OCI-LY3 (cell line): ENCODE data around the gene BSPRY.

Experiments used
- H2AFZ ChIP-seq: fragments of 200-600, 300-600 bp; shearing (Covaris generic); 2 replicates; pipeline ENCODE4 v1.6.0; 2014; ENCODE audit warnings: antibody characterized with exemption, low read depth, low read length
- H3K27ac ChIP-seq: fragments of 200-600, 300-600 bp; sonication (generic); 2 replicates; pipeline ENCODE4 v1.5.1; 2014; ENCODE audit warnings: mild to moderate bottlenecking, low read length, moderate library complexity, mixed read lengths
- H3K27me3 ChIP-seq: fragments of 200-600, 300-600 bp; sonication (generic); 2 replicates; pipeline ENCODE4 v1.6.1; 2014; ENCODE audit warnings: low read depth, low read length, mixed read lengths
- H3K36me3 ChIP-seq: fragments of 200-600, 300-600 bp; sonication (generic); replicated peaks from 2 replicates; pipeline ENCODE3; 2014; ENCODE audit warnings: low read depth, low read length, mixed read lengths
- H3K4me1 ChIP-seq: fragments of 300-600, 200-600 bp; sonication (generic); 2 replicates; pipeline ENCODE4 v1.6.1; 2014; ENCODE audit warnings: low read length, mixed read lengths
- H3K4me2 ChIP-seq: fragments of 200-600, 300-600 bp; sonication (generic); 2 replicates; pipeline ENCODE4 v1.6.1; 2014; ENCODE audit warnings: low read length, mixed read lengths
- H3K4me3 ChIP-seq: fragments of 300-600, 200-600 bp; sonication (generic); 2 replicates; pipeline ENCODE4 v1.5.1; 2014; ENCODE audit warnings: antibody characterized with exemption, mild to moderate bottlenecking, low read length, moderate library complexity
- H3K79me2 ChIP-seq: fragments of 300-600, 200-600 bp; shearing (Covaris generic); 2 replicates; pipeline ENCODE4 v1.6.1; 2014; ENCODE audit warnings: mild to moderate bottlenecking, low read length, mixed read lengths
- H3K9ac ChIP-seq: fragments of 300-600, 200-600 bp; shearing (Covaris generic); 2 replicates; pipeline ENCODE4 v1.6.0; 2014; ENCODE audit warnings: mild to moderate bottlenecking, low read length, moderate library complexity
- H3K9me3 ChIP-seq: fragments of 200-600, 300-600 bp; shearing (Covaris generic); 2 replicates; pipeline ENCODE4 v1.6.1; 2014; ENCODE audit warnings: low read length, mixed read lengths; ENCODE audit not compliant: insufficient read depth
- H4K20me1 ChIP-seq: fragments of 200-600, 300-600 bp; sonication (generic); 2 replicates; pipeline ENCODE4 v1.6.1; 2016; ENCODE audit warnings: low read length, mixed read lengths; ENCODE audit not compliant: insufficient read depth
- EZH2phosphoT487 ChIP-seq: fragments of 200-600 bp; shearing (Covaris generic); IDR thresholded peaks from 2 replicates; pipeline ENCODE4 v1.6.1; 2018; ENCODE audit warnings: antibody characterized with exemption, mixed run types, low read depth
- TF ChIP-seq, protein P1 (sequence below): fragments of 200-600, 300-600 bp; sonication (generic); IDR thresholded peaks from 2 replicates; pipeline ENCODE4 v1.5.1; 2014; ENCODE audit warnings: antibody characterized with exemption, low read length, low read depth

The BSPRY gene

GRCh38 chr9:113317777-113318176, 31.6 kb upstream of the BSPRY start:
- H3K4me2 ChIP-seq, result no peak overlapping the region
- peaks cover 11% of the 10 kb centered on the region for H3K27me3 ChIP-seq
- H3K9ac ChIP-seq, result no peak overlapping the region
- no peaks in the 10 kb centered on the region for H3K79me2 ChIP-seq
- H3K4me1 ChIP-seq, result no peaks in the 10 kb centered on the region
- H4K20me1 ChIP-seq, result no peaks in the 10 kb centered on the region
- no peak overlapping the region for H3K27ac ChIP-seq
- H3K4me3 ChIP-seq, result no peak overlapping the region
- H3K9me3 ChIP-seq, result no peaks in the 10 kb centered on the region
- no peak overlapping the region for H2AFZ ChIP-seq
- no peaks in the 10 kb centered on the region for H3K36me3 ChIP-seq
- TF ChIP-seq EZH2phosphoT487, result no peak
- TF ChIP-seq, protein P1, sequence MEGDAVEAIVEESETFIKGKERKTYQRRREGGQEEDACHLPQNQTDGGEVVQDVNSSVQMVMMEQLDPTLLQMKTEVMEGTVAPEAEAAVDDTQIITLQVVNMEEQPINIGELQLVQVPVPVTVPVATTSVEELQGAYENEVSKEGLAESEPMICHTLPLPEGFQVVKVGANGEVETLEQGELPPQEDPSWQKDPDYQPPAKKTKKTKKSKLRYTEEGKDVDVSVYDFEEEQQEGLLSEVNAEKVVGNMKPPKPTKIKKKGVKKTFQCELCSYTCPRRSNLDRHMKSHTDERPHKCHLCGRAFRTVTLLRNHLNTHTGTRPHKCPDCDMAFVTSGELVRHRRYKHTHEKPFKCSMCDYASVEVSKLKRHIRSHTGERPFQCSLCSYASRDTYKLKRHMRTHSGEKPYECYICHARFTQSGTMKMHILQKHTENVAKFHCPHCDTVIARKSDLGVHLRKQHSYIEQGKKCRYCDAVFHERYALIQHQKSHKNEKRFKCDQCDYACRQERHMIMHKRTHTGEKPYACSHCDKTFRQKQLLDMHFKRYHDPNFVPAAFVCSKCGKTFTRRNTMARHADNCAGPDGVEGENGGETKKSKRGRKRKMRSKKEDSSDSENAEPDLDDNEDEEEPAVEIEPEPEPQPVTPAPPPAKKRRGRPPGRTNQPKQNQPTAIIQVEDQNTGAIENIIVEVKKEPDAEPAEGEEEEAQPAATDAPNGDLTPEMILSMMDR, result no peak

DNA sequence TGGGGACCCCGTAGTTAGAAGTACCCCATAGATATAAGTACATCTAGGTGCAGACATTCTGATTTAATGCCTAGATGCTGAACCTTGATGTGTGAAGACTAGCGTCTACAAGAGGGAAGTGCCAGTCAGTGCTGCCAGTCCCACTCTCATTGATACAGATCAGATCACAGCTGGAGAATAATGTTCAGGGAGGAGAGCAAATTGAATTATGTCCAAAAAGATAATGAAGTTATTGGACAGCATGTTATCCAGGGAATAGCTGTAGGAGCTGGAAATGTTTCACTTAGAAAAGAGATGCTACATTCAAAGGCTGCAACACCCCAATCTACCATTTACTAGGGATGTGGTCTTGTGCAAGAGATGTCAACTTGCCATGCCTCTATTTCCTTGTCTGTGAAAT, 30.3 kb upstream of the BSPRY start:
- Histone ChIP-seq H3K4me1 (no peaks in the 10 kb centered on the region), H3K27ac (no peak overlapping the region), H3K4me2 (no peak overlapping the region), H3K27me3 (peaks cover 11% of the 10 kb centered on the region), H2AFZ (no peak overlapping the region), H3K9ac (no peak overlapping the region), H3K79me2 (no peaks in the 10 kb centered on the region), H4K20me1 (no peaks in the 10 kb centered on the region), H3K4me3 (no peak overlapping the region), H3K36me3 (no peaks in the 10 kb centered on the region), H3K9me3 (no peaks in the 10 kb centered on the region)
- TF ChIP-seq, protein P1, result no peak
- no peak for TF ChIP-seq EZH2phosphoT487

DNA sequence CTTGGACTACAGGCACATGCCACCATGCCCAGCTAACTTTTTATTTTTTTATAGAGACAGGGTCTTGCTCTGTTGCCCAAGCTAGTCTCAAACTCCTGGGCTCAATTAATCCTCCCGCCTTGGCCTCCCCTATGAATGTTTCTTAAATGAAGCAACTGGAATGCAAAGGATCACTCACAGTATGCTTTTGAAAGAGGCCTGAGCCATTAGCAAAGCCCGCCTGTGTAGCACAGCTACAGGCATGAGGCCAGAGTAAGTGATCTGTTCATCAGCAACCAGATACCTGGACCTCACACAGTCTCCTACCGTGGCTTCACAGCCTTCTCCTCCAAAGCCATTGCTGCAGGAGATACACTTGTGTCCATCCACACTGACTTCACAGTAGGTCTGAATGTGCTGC, 29.3 kb upstream of the BSPRY start:
- H3K27ac ChIP-seq, result no peak overlapping the region
- no peak for TF ChIP-seq EZH2phosphoT487
- TF ChIP-seq, protein P1, result no peak

DNA sequence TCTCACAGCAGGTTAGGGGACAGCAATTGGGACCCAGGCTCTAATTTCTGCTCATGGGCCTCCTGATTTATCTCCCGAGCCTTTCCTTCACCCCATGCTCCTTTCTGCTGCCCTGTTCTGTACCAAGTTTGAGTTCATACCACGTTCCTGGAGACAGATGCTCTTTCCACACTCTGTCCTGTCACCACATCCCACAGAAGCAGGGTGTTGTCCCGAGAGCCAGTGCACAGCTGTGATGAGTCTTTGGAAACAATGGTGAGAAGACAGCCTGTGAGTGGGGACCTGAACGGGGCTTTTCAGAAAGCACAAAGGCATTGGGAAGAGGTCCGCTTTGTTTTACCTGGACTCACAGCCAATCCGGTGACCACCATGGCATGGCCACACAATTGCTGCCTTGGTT, 26.7 kb upstream of the BSPRY start:
- no peaks in the 10 kb centered on the region for H3K36me3 ChIP-seq
- TF ChIP-seq, protein P1, result no peak
- TF ChIP-seq EZH2phosphoT487, result no peak
- H4K20me1 ChIP-seq, result no peaks in the 10 kb centered on the region
- no peak overlapping the region for H3K4me2 ChIP-seq
- peaks cover 4% of the 10 kb centered on the region for H3K27me3 ChIP-seq
- no peak overlapping the region for H3K27ac ChIP-seq
- H2AFZ ChIP-seq, result no peak overlapping the region
- no peaks in the 10 kb centered on the region for H3K9me3 ChIP-seq
- H3K79me2 ChIP-seq, result no peaks in the 10 kb centered on the region
- H3K4me3 ChIP-seq, result no peak overlapping the region
- no peak overlapping the region for H3K9ac ChIP-seq
- no peaks in the 10 kb centered on the region for H3K4me1 ChIP-seq

More for the DNA sequence above, 29.3 kb upstream of the BSPRY start:
- no peak overlapping the region for H2AFZ ChIP-seq
- no peaks in the 10 kb centered on the region for H4K20me1 ChIP-seq
- H3K27me3 ChIP-seq, result peaks cover 8% of the 10 kb centered on the region
- no peaks in the 10 kb centered on the region for H3K36me3 ChIP-seq
- H3K4me1 ChIP-seq, result no peaks in the 10 kb centered on the region
- no peaks in the 10 kb centered on the region for H3K9me3 ChIP-seq
- no peak overlapping the region for H3K4me2 ChIP-seq
- no peak overlapping the region for H3K4me3 ChIP-seq
- H3K9ac ChIP-seq, result no peak overlapping the region
- H3K79me2 ChIP-seq, result no peaks in the 10 kb centered on the region
